ENCODE measurements around the gene ZSCAN21.

- no peak for TF ChIP-seq CTCF (IDR thresholded peaks at IDR 0.05; ENCODE audit: insufficient read depth, low read depth, low read length)
- TF ChIP-seq EZH2 (IDR thresholded peaks at IDR 0.05; ENCODE audit: insufficient read depth, low read length): no peak
These were observed 16.0 kb upstream of the ZSCAN21 start for GRCh38 chr7:100033526-100033925.
